T-cell (primary cell): ENCODE measurements around the gene IFTAP. TPM values are rescaled to one million over a fixed set of nuclear protein-coding genes. Genes with fewer than 3 reads are reported as not detected.

Experiments
- ATAC-seq, 4 experiments: fragments of 200-7000 bp in 3 of 4; fragments of 150-1000 bp in 1 of 4; cut with Tn5 transposase; replicated peaks in 1 of 4; 1 replicate in 3 of 4; 2 replicates in 1 of 4; pipeline ENCODE4 v1.10.0; 2021; ENCODE audit warnings: moderate library complexity in 3 of 4, mild to moderate bottlenecking in 2 of 4, moderate number of reproducible peaks in 1 of 4
- CTCF ChIA-PET, 2 donors: fragments of 300-600 bp; sonication (Branson Sonifier 250); formaldehyde crosslinking; loops; one replicate each; lab custom pipeline; 2022; ENCODE audit warnings: antibody characterized with exemption in 2 of 2; lab: Charles Lee
- POLR2A ChIA-PET, 2 donors: fragments of 300-600 bp; sonication (Branson Sonifier 250); formaldehyde crosslinking; loops; one replicate each; lab custom pipeline; 2022; ENCODE audit warnings: antibody characterized with exemption in 2 of 2; lab: Charles Lee
- DNase-seq, 35 experiments: peaks; one replicate each; pipeline versions ENCODE4 v3.0.0 to v3.0.0-alpha.2; 2013 to 2023
- H3K27ac ChIP-seq: one replicate; pipeline ENCODE4 v1.5.1; 2013; ENCODE audit warnings: low read length
- H3K27me3 ChIP-seq, 2 experiments: replicated peaks in 1 of 2; 1 replicate in 1 of 2; 2 replicates in 1 of 2; pipeline versions ENCODE4 v1.6.1 to v1.7.0; 2013; ENCODE audit warnings: low read length in 1 of 2, mixed read lengths in 1 of 2; ENCODE audit not compliant: control insufficient read depth in 2 of 2, insufficient read depth in 2 of 2; ENCODE audit errors: extremely low read depth in 1 of 2
- H3K36me3 ChIP-seq, 2 donors: 1 replicate in 1 of 2; 2 replicates in 1 of 2; pipeline versions ENCODE4 v1.6.1 to v1.7.0; 2013; ENCODE audit warnings: low read length in 1 of 2; ENCODE audit not compliant: control insufficient read depth in 2 of 2, insufficient read depth in 1 of 2; ENCODE audit errors: extremely low read depth in 1 of 2
- H3K4me1 ChIP-seq, 2 experiments: 1 replicate in 1 of 2; 2 replicates in 1 of 2; pipeline versions ENCODE4 v1.6.1 to v1.7.0; 2013; ENCODE audit warnings: low read length in 2 of 2, mixed read lengths in 1 of 2; ENCODE audit not compliant: insufficient read depth in 2 of 2, control insufficient read depth in 1 of 2; ENCODE audit errors: extremely low read depth in 1 of 2
- H3K4me3 ChIP-seq, 2 donors: 1 replicate in 1 of 2; 2 replicates in 1 of 2; pipeline versions ENCODE4 v1.5.1 to v1.7.0; 2013; ENCODE audit warnings: mild to moderate bottlenecking in 2 of 2, low read length in 1 of 2, moderate library complexity in 1 of 2; ENCODE audit not compliant: control insufficient read depth in 1 of 2; ENCODE audit errors: extremely low read depth in 1 of 2
- H3K9me3 ChIP-seq: 2 replicates; pipeline ENCODE4 v1.7.0; 2013
- H3K27ac Mint-ChIP-seq, 2 donors: one replicate each; pipeline ENCODE4 v1.8.0; 2020 to 2021; ENCODE audit warnings: mild to moderate bottlenecking in 2 of 2, mixed read lengths in 2 of 2
- H3K27me3 Mint-ChIP-seq, 2 donors: one replicate each; pipeline ENCODE4 v1.8.0; 2021 to 2022; ENCODE audit warnings: mixed read lengths in 2 of 2
- H3K36me3 Mint-ChIP-seq: one replicate; pipeline ENCODE4 v1.8.0; 2021; ENCODE audit warnings: mixed read lengths
- H3K4me1 Mint-ChIP-seq, 3 donors: one replicate each; pipeline ENCODE4 v1.8.0; 2020 to 2022; ENCODE audit warnings: mixed read lengths in 3 of 3, mild to moderate bottlenecking in 1 of 3
- H3K4me3 Mint-ChIP-seq, 3 donors: one replicate each; pipeline ENCODE4 v1.8.0; 2020 to 2022; ENCODE audit warnings: mild to moderate bottlenecking in 3 of 3, mixed read lengths in 3 of 3, moderate library complexity in 3 of 3
- H3K9me3 Mint-ChIP-seq, 3 donors: one replicate each; pipeline ENCODE4 v1.8.0; 2020 to 2022; ENCODE audit warnings: mixed read lengths in 3 of 3
- WGBS: methylation state at CpG from one replicate; pipeline ENCODE4 v1.1.5; 2013; ENCODE audit warnings: missing lambda C conversion rate; ENCODE audit not compliant: insufficient coverage; 5-methylcytosine and 5-hydroxymethylcytosine counted together
- total RNA-seq, 35 experiments: library from RNA in 6 of 35; stranded (reverse) in 6 of 35; fragments of 120-200 nt in 1 of 35; gene quantifications; one replicate each; pipeline versions ENCODE4 v1.2.1 to v1.2.4 and lab custom pipeline; 2013 to 2026

The IFTAP gene
- total RNA-seq, 5 donors from 2014 or later (not counting 1 experiment from before 2014, with no cell fraction given): 0.59 to 1.5 (median 1.0) TPM

- no peak for ATAC-seq
Measured at GRCh38 chr11:36627006-36627405, 32.7 kb downstream of the IFTAP start.

GRCh38 chr11:36627471-36627870, 33.2 kb downstream of the IFTAP start:
- Mint-ChIP-seq H3K27me3 (peaks cover 9 to 15% of the 10 kb centered on the region in 2 donors), H3K4me3 (no peak overlapping the region), H3K27ac (no peak overlapping the region), H3K36me3 (no peaks in the 10 kb centered on the region), H3K9me3 (no peaks in the 10 kb centered on the region), H3K4me1 (peaks cover 0 to 7% (median 0%) of the 10 kb centered on the region in 3 donors)
- DNase-seq: no peak
- Histone ChIP-seq H3K36me3 (no peaks in the 10 kb centered on the region), H3K4me3 (no peak overlapping the region), H3K9me3 (no peaks in the 10 kb centered on the region), H3K27me3 (no peaks in the 10 kb centered on the region), H3K4me1 (no peaks in the 10 kb centered on the region), H3K27ac (no peak overlapping the region)
- ChIA-PET POLR2A (no interaction called here), CTCF (no interaction called here)
- 86% methylated on average over 1 of the region's 2 CpGs for WGBS
- no peak for ATAC-seq

More at GRCh38 chr11:36627006-36627405, 32.7 kb downstream of the IFTAP start:
- Mint-ChIP-seq H3K9me3 (no peaks in the 10 kb centered on the region), H3K27me3 (peaks cover 9 to 15% of the 10 kb centered on the region in 2 donors), H3K4me1 (peaks cover 0 to 6% (median 0%) of the 10 kb centered on the region in 3 donors), H3K27ac (no peak overlapping the region), H3K36me3 (no peaks in the 10 kb centered on the region), H3K4me3 (no peak overlapping the region)
- Histone ChIP-seq H3K4me3 (no peak overlapping the region), H3K4me1 (no peaks in the 10 kb centered on the region), H3K9me3 (no peaks in the 10 kb centered on the region), H3K27ac (no peak overlapping the region), H3K27me3 (no peaks in the 10 kb centered on the region), H3K36me3 (no peaks in the 10 kb centered on the region)
- no CpG with 5 or more reads among the region's 1 CpG for WGBS
- ChIA-PET POLR2A (no interaction called here), CTCF (no interaction called here)
- DNase-seq: no peak

GRCh38 chr11:36628141-36628540, 33.8 kb downstream of the IFTAP start:
- H3K9me3 ChIP-seq: no peaks in the 10 kb centered on the region
- WGBS: 97% methylated on average over 4 of the region's 5 CpGs
- Mint-ChIP-seq H3K27ac (no peak overlapping the region), H3K27me3 (peaks cover 9 to 13% of the 10 kb centered on the region in 2 donors), H3K4me1 (peaks cover 0 to 7% (median 0%) of the 10 kb centered on the region in 3 donors), H3K36me3 (no peaks in the 10 kb centered on the region), H3K4me3 (no peak overlapping the region), H3K9me3 (no peaks in the 10 kb centered on the region)
- H3K27ac ChIP-seq: no peak overlapping the region
- CTCF ChIA-PET: interaction anchor here in 1 of 2 donors (0.7 kb wide), 1 partner anchor 834 kb away, joined by 4 read pairs; no protein-coding TSS in a partner anchor
- no peaks in the 10 kb centered on the region for H3K4me1 ChIP-seq
- DNase-seq (no peak), ATAC-seq (no peak)
- POLR2A ChIA-PET: no interaction called here
- no peaks in the 10 kb centered on the region for H3K36me3 ChIP-seq
- no peaks in the 10 kb centered on the region for H3K27me3 ChIP-seq
- no peak overlapping the region for H3K4me3 ChIP-seq

GRCh38 chr11:36628765-36629244, 34.5 kb downstream of the IFTAP start:
- no peak for ATAC-seq
- 93% methylated on average over 3 of the region's 4 CpGs for WGBS
- H3K27me3 Mint-ChIP-seq: peaks cover 10 to 16% of the 10 kb centered on the region in 2 donors

GRCh38 chr11:36631774-36632173, 37.5 kb downstream of the IFTAP start:
- Histone ChIP-seq H3K4me1 (no peaks in the 10 kb centered on the region), H3K27ac (no peak overlapping the region), H3K27me3 (no peaks in the 10 kb centered on the region), H3K36me3 (no peaks in the 10 kb centered on the region), H3K9me3 (no peaks in the 10 kb centered on the region), H3K4me3 (no peak overlapping the region)
- ChIA-PET POLR2A (no interaction called here), CTCF (no interaction called here)
- peaks cover 12% of the 10 kb centered on the region in 2 donors for H3K27me3 Mint-ChIP-seq
- 100% methylated on average over 1 of the region's 2 CpGs for WGBS
- DNase-seq: no peak
- H3K9me3 Mint-ChIP-seq: peaks cover 0 to 3% (median 0%) of the 10 kb centered on the region in 3 donors
- ATAC-seq: peak in 1 of 4 experiments; percentile 14
- no peak overlapping the region for H3K4me3 Mint-ChIP-seq
- no peaks in the 10 kb centered on the region for H3K36me3 Mint-ChIP-seq
- H3K27ac Mint-ChIP-seq: no peak overlapping the region
- peaks cover 0 to 7% (median 0%) of the 10 kb centered on the region in 3 donors for H3K4me1 Mint-ChIP-seq

More at GRCh38 chr11:36628765-36629244, 34.5 kb downstream of the IFTAP start:
- Histone ChIP-seq H3K36me3 (no peaks in the 10 kb centered on the region), H3K27me3 (no peaks in the 10 kb centered on the region), H3K9me3 (no peaks in the 10 kb centered on the region), H3K4me1 (no peaks in the 10 kb centered on the region), H3K4me3 (no peak overlapping the region), H3K27ac (no peak overlapping the region)
- Mint-ChIP-seq H3K36me3 (no peaks in the 10 kb centered on the region), H3K4me1 (peaks cover 0 to 7% (median 0%) of the 10 kb centered on the region in 3 donors), H3K4me3 (no peak overlapping the region), H3K9me3 (no peaks in the 10 kb centered on the region), H3K27ac (no peak overlapping the region)
- no peak for DNase-seq
- ChIA-PET POLR2A (no interaction called here), CTCF (no interaction called here)

- Histone ChIP-seq H3K27ac (no peak overlapping the region), H3K9me3 (no peaks in the 10 kb centered on the region), H3K27me3 (no peaks in the 10 kb centered on the region), H3K4me1 (no peaks in the 10 kb centered on the region), H3K36me3 (no peaks in the 10 kb centered on the region), H3K4me3 (no peak overlapping the region)
- peaks cover 0 to 7% (median 0%) of the 10 kb centered on the region in 3 donors for H3K4me1 Mint-ChIP-seq
- H3K9me3 Mint-ChIP-seq: peaks cover 0 to 3% (median 0%) of the 10 kb centered on the region in 3 donors
- CTCF ChIA-PET: no interaction called here
- no peak overlapping the region for H3K4me3 Mint-ChIP-seq
- DNase-seq (no peak), ATAC-seq (no peak)
- no peaks in the 10 kb centered on the region for H3K36me3 Mint-ChIP-seq
- POLR2A ChIA-PET: no interaction called here
- no CpG with 5 or more reads among the region's 4 CpGs for WGBS
- H3K27ac Mint-ChIP-seq: no peak overlapping the region
- peaks cover 8 to 12% of the 10 kb centered on the region in 2 donors for H3K27me3 Mint-ChIP-seq
Measured at GRCh38 chr11:36635066-36635862, 41.0 kb downstream of the IFTAP start.
